GM18951 (cell line): ENCODE data around the gene NACC2.
"Not testable (repeated sequence)": the region's sequence is repeated elsewhere in the genome, so short reads cannot be mapped to it uniquely, and the experiment has no call there.

ENCODE experiments used
- POLR2A ChIP-seq: IDR thresholded peaks from 4 replicates; pipeline ENCODE4 v1.6.1; 2011; ENCODE audit warnings: mild to moderate bottlenecking; ENCODE audit not compliant: insufficient read length, insufficient read depth; ENCODE audit errors: extremely low read depth
- in situ Hi-C: fragments of 300-500 bp; cut with MboI; formaldehyde crosslinking; loops from one replicate; pipeline ENCODE4 v1.12.0; 2022; ENCODE audit warnings: low sequenced_read_pairs, mixed read lengths, inconsistent platforms; ENCODE audit not compliant: unreplicated experiment

The NACC2 gene

DNA sequence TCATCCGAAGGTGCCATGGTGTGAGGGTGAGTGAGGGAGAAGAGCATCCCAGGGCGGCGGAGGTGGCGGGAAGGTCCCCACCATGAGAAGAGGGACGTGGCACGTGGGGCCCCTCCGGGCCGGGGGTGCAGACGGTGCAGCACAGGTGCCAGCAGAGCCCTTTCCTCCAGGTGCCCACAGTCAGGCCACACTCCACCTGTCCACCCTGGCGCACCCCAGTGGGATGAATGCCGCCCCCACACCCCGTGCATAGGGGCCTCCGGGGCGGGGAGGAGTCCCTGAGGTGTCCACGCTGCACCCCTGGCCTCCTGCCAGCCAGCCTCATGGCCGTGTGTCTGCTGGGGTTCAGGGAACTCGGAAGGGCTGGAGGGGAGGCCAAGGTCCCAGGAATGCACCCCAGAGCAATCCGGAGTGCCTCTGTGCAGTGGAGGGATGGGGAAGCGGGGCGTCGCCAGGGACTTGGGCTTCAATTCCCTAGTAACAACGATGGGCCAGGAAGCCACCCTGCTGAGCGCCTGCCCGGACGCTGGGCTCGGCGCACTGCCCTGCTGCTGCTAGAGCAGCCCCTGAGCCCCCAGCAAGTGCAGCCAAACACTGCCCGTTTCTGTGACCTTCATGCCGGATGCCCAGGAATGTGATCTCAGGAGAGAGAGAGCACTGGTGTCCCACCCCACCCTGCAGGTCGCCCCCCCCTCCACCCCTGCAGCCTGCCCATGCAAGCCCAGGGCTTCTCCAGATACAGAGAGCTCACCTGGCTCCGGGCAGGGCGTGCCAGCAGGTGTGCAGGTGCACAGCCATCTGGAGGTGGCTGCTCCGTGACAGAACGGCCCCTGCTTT is 8.8 kb upstream of the NACC2 start:
- in situ Hi-C loops = no loop called here
- no peak for TF ChIP-seq POLR2A

DNA sequence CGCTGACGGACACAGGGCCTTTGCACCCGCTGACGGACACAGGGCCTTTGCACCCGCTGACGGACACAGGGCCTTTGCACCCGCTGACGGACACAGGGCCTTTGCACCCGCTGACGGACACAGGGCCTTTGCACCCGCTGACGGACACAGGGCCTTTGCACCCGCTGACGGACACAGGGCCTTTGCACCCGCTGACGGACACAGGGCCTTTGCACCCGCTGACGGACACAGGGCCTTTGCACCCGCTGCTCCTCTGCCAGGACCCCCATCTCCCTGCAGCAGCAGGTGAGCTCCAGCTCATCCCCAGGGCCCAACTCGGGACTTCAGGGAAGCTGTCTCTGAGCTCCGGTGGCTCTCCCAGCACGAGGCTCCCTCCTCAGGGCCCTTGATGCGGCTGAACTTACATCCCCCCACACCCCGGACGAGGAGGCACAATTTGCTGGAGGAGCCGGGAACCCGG is 6.6 kb upstream of the NACC2 start:
- in situ Hi-C loops = not testable (repeated sequence)

- in situ Hi-C loops = no loop called here
- no peak for TF ChIP-seq POLR2A
These were observed 5.9 kb upstream of the NACC2 start for GRCh38 chr9:136100700-136101614.

DNA sequence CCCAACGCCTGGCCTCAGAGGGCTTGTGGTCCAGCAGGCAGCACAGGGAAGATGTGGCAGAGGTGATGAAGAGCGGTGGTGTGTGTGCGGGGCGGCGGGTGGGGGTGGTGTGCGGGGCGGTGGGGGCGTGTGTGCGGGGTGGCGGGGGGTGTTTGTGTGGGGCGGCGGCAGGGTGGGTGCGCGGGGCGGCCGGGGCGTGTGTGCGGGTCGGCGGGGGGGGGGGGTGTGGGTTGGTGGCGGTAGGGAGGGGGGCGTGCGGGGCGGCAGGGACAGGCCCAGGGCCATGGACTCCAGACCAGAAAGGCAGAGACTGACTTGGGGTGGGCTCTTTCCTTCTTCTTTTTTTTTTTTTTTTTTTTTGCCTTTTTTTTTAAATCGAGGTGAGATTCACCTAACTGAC is 4.5 kb upstream of the NACC2 start:
- in situ Hi-C loops = no loop called here
- TF ChIP-seq POLR2A = no peak

- TF ChIP-seq POLR2A = no peak
- in situ Hi-C loops = no loop called here
These were observed 3.8 kb upstream of the NACC2 start for GRCh38 chr9:136098844-136099243.

GRCh38 chr9:136098210-136098609 is 3.1 kb upstream of the NACC2 start:
- in situ Hi-C loops = no loop called here

GRCh38 chr9:136096505-136097001 is 1.5 kb upstream of the NACC2 start:
- in situ Hi-C loops = no loop called here

More at GRCh38 chr9:136098210-136098609, 3.1 kb upstream of the NACC2 start:
- TF ChIP-seq POLR2A = no peak

DNA sequence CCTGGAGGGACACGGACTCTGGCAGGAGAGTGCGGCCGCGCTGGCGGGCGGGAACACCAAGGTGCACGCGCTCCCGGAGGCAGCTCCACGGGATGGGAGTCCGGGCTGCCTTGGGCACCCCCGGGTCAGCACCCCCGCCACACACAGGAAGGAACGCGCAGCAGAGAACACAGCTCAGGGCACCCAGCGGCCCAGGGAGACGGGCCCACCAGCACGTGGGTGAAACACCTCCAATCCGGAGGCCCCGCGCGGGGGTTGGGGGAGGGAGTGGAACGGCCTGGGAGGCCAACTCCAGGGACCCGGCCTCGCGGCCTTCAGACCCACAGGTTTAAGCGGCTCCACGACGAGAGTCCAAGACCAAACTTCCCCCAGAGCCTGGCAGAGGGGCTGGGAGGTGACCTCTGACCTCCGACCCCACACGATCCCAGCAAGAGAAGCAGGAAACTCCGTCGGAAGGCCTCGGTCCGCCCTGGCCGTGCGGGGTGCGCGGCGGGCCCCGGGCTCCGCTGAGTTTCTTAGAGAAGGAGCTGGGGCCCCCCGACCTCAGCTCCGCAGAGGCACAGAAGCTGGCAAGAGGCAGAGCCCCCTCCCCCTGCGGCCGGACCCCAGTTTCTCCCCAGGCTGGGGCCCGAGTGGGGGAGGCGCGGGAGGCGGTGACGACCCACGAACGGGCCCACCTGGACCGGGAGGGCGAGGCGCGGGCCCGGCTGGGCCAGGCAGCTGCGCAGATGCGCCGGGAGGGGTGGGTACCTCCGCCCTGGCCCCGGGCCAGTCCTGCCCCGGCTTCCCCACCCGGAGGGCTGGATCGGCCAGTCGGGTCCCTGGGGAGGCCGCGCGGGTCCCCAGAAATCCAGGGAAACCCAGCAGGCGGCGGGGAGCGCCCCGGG is 851 bp downstream of the NACC2 start:
- in situ Hi-C loops = no loop called here
- TF ChIP-seq POLR2A = no peak

More at GRCh38 chr9:136096505-136097001, 1.5 kb upstream of the NACC2 start:
- no peak for TF ChIP-seq POLR2A

GRCh38 chr9:136093346-136093986 is 1.6 kb downstream of the NACC2 start:
- TF ChIP-seq POLR2A = no peak
- in situ Hi-C loops = no loop called here

- no peak for TF ChIP-seq POLR2A
- in situ Hi-C loops = no loop called here
These were observed 2.3 kb downstream of the NACC2 start for GRCh38 chr9:136092741-136093140.

DNA sequence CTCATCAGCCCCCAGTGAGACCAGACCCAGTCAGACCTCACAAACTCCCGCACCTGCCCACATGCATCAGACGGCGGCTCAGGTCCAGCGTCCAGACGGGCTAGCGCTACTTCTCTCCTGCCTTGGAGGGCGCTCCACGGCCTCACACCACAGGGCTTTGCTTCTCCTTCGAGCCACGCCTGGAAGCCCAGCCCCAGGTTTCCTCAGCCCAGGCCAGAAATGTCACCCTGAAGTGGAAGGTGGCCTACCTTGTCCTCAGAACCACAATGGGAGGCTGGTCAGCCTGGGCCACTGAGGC is 2.8 kb downstream of the NACC2 start:
- no peak for TF ChIP-seq POLR2A
- in situ Hi-C loops = no loop called here

DNA sequence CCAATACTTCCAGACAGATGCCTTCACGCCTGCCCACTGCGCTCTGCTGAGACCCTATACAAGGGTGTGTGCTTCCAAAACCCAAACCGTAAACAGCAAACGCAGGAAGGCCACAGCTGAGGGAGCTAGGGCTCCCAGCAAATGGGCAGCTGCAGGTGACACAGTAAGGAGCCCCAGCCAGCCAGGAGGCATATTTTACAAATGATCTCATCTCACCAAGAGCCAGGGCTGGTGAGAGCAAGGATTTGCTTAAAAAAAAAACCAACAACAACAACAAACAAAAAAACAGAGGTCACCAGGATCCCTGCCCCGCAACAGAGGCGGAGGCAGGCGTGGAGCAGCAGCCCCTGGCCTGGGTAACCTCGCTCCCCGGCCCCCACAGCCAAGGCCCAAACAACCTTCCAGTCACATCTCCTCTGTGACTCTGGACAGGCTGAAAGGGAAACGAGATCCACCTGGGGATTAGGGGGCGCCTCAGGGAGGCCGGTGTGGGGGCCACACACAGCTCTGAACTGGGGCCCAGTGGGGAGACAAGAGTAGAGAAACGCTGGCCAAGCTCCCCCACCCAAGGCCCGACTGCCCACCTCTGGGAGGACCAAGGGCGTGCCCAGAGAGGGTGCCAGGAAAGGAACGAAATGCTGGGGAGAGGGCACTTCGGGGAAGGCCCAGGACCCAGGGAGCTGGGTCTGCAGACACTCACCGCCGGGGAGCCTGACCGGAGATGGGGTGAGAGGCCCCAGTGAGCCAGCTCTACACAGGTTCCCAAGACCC is 3.3 kb downstream of the NACC2 start:
- in situ Hi-C loops = no loop called here
- TF ChIP-seq POLR2A = no peak
